ENCODE data around the gene GCSAM.

DNA sequence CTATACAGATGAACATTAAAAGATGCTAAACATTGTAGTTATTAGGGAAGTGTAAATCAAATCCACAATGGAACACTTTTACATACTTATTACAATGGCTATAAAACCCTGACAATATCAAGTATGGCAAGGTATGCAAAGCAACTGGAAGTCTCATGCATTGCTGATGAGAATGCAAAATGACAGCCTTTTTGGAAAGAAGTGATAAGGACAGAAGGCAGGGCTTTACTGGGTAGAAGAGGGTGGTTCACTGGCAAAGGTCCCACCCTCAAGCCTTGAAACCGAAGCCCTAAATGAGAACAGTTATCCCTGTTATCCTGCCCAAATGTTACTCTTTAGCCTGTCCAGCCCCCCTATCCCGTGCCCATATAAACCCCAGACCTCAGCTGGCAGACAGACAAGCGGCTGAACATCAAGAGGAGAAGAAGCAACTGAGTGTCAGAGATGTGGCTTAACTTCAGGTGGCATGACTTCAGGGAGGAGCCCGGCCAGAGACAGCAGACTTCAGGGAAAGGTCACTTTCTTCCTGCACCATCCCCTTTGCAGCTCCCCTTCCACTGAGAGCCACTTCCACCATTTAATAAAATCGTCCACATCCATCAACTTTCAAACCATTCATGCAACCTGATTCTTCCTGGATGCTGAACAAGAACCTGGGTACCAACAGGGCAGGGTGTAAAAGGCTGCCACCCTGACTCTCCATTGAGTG is 732 bp upstream of the GCSAM start:
- TF ChIP-seq, protein P1, sequence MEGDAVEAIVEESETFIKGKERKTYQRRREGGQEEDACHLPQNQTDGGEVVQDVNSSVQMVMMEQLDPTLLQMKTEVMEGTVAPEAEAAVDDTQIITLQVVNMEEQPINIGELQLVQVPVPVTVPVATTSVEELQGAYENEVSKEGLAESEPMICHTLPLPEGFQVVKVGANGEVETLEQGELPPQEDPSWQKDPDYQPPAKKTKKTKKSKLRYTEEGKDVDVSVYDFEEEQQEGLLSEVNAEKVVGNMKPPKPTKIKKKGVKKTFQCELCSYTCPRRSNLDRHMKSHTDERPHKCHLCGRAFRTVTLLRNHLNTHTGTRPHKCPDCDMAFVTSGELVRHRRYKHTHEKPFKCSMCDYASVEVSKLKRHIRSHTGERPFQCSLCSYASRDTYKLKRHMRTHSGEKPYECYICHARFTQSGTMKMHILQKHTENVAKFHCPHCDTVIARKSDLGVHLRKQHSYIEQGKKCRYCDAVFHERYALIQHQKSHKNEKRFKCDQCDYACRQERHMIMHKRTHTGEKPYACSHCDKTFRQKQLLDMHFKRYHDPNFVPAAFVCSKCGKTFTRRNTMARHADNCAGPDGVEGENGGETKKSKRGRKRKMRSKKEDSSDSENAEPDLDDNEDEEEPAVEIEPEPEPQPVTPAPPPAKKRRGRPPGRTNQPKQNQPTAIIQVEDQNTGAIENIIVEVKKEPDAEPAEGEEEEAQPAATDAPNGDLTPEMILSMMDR (IDR thresholded peaks at IDR 0.05) = no peak
- TF ChIP-seq, protein P2, sequence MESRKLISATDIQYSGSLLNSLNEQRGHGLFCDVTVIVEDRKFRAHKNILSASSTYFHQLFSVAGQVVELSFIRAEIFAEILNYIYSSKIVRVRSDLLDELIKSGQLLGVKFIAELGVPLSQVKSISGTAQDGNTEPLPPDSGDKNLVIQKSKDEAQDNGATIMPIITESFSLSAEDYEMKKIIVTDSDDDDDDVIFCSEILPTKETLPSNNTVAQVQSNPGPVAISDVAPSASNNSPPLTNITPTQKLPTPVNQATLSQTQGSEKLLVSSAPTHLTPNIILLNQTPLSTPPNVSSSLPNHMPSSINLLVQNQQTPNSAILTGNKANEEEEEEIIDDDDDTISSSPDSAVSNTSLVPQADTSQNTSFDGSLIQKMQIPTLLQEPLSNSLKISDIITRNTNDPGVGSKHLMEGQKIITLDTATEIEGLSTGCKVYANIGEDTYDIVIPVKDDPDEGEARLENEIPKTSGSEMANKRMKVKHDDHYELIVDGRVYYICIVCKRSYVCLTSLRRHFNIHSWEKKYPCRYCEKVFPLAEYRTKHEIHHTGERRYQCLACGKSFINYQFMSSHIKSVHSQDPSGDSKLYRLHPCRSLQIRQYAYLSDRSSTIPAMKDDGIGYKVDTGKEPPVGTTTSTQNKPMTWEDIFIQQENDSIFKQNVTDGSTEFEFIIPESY (IDR thresholded peaks at IDR 0.05; ENCODE audit: borderline replicate concordance, low read depth) = no peak
- TF ChIP-seq YY1 (IDR thresholded peaks at IDR 0.05; ENCODE audit: low read depth) = no peak
- TF ChIP-seq GABPA (IDR thresholded peaks at IDR 0.05; ENCODE audit: low read depth) = no peak
- TF ChIP-seq TEAD4 (IDR thresholded peaks at IDR 0.05; ENCODE audit: borderline replicate concordance, insufficient read depth) = no peak
- TF ChIP-seq TAF1 (IDR thresholded peaks at IDR 0.05; ENCODE audit: borderline replicate concordance, low read depth, low read length) = no peak
- TF ChIP-seq MEF2A (IDR thresholded peaks at IDR 0.05; ENCODE audit: borderline replicate concordance, low read depth) = no peak
- no peak for TF ChIP-seq FOXM1 (IDR thresholded peaks at IDR 0.05; ENCODE audit: low read depth)
- no peak for TF ChIP-seq SMC3 (IDR thresholded peaks at IDR 0.05; ENCODE audit: low read depth, low read length)
- TF ChIP-seq, protein P3, sequence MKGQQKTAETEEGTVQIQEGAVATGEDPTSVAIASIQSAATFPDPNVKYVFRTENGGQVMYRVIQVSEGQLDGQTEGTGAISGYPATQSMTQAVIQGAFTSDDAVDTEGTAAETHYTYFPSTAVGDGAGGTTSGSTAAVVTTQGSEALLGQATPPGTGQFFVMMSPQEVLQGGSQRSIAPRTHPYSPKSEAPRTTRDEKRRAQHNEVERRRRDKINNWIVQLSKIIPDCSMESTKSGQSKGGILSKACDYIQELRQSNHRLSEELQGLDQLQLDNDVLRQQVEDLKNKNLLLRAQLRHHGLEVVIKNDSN (IDR thresholded peaks at IDR 0.05; ENCODE audit: borderline replicate concordance, low read depth) = no peak
- no peak for TF ChIP-seq NRF1 (IDR thresholded peaks at IDR 0.05; ENCODE audit: low read depth, low read length)
- TF ChIP-seq POLR2AphosphoS5 (IDR thresholded peaks at IDR 0.05; ENCODE audit: low read depth, low read length) = no peak
- TF ChIP-seq JUND (IDR thresholded peaks at IDR 0.05) = no peak
- no peak for TF ChIP-seq ELF1 (IDR thresholded peaks at IDR 0.05)

All from SK-N-SH (cell line).